Measurements from ENCODE around the gene CPSF2.

Gene CPSF2

DNA sequence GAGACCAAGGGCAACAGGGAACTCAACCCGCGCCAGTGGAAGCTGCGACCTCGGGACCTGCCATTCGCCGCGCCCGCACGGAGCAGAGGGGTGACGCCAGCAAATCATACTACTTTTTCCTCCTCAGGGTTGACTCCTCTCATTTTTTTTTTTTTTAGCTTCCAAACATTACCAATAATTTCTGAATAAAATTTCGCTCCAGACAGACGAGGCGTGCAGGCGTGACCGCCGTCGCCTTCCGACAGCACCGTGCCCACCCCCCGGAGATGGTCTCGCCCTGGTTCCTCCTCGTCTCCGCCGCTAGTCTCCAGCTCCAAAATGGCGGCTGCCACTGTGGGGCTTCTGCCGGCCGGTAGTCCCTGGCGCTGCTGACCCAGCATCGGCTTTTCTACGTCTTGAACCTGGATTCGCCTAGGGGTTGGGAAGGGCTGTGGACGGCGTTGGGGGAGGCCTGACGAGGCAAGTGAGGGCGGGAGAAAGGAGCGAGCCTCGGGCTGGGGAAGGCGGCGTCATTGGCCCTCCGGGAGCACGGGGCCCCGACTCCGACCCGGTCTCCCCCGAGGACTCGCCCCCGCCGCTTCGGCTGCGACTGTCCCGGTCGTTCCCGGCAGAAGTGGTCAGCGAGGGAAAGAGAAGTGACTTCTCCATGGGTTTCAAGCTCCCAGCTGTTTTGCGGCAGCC lies at the start of gene CPSF2, which contains the start of gene NDUFB1:
CPSF2 (plus strand) TSS at position 300 of the 681 bp plus-strand sequence. CDS start 9,016 bp downstream, outside the sequence.
NDUFB1 (minus strand) TSS at position 37 of the 681 bp plus-strand sequence. CDS start 4,069 bp downstream, outside the sequence.
- peak; percentile 83 for DNase-seq (ENCODE audit: low spot score)

DNA sequence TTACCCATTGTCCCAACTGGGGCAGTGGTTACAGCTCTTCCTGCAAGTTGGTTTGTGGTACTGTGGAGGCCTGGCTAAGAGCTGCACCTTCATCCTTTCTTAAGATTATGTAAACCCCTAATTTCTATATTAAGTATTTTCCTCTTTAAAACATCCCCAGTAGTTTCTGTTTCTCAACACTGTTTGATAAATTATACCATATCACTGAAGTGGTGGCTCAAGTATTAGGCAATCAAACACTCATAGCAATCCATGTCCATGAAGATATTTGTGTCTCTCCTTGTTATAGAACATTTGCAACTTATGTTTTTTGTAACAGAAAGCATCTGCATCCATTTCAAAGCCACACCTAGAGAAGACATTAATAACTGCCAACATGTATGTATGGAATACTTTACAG lies 47.2 kb upstream of the CPSF2 start:
- DNase-seq (ENCODE audit: low spot score), result no peak

- DNase-seq (ENCODE audit: low spot score), result no peak
These were observed 33.3 kb upstream of the CPSF2 start for GRCh38 chr14:92088494-92088893.

DNA sequence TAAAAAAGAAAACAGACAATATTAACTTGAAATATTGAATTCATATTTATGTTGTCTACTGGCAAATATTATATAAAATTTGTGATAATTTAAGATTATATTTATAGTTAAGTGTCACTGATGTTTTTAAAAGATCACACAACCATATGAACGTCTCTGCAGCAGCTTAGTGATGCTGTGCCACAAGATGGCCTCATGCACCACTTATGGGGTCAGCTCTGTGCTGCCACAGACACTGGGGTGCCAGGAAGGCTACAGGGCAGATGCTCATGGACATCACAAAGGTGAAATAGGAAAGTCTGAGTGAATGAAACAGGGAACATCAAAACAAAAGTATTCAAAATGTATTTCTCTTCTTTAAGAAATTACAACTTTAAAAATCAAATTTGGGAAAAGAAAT lies 28.4 kb upstream of the CPSF2 start:
- no peak for DNase-seq (ENCODE audit: low spot score)

GRCh38 chr14:92099802-92100201 lies 22.0 kb upstream of the CPSF2 start:
- no peak for DNase-seq (ENCODE audit: low spot score)

- DNase-seq (ENCODE audit: low spot score), result no peak
These were observed 18.3 kb upstream of the CPSF2 start for GRCh38 chr14:92103363-92103989.

GRCh38 chr14:92105073-92105892 lies 16.5 kb upstream of the CPSF2 start:
- DNase-seq (ENCODE audit: low spot score), result no peak

- DNase-seq (ENCODE audit: low spot score), result peak; percentile 22
These were observed 16.0 kb upstream of the CPSF2 start for GRCh38 chr14:92105893-92106142.

DNA sequence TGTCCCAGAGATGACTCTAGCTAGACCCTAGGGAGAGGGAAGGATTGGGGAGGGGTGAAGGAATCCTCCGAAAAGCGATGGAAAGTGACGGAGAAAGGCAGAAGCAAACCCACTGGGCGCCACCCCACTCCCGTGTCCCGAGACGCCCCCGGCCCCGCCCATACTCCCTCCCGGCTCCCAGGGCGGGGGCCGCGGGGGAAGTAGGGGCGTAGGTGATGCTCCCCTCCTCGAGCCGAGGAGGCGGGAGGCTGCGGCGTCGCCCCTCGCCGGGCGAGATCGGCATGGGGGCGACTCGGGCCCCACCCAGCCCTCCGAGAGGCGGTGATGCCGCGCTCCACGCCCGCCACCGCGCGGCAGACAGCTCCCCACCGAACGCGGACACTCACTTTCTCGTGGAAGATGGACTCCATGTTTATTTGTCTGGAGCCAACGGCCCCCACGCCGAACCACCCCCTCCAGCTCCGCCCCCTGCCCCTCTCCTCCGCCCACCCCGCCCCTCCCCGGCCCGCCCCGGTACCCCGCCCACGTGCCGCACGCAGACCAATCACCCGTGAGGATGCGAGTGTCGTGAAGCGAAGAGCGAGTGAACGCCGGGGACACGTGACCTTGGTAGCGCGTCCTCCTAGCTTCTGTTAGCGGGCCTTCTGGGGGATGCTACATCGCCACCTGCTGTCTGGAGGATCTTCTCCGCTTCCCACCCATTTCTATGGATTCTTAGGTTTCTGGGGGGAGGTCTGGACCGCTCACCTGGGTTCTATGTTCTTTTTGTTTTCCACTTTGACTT lies 15.4 kb upstream of the CPSF2 start, which contains the start of gene ATXN3:
ATXN3 (minus strand) TSS at position 440 of the 784 bp plus-strand sequence; CDS start at position 410, 30 bp downstream.
- peak; percentile 94 for DNase-seq (ENCODE audit: low spot score)

- DNase-seq (ENCODE audit: low spot score), result no peak
These were observed 13.2 kb upstream of the CPSF2 start for GRCh38 chr14:92108345-92109254.

GRCh38 chr14:92109490-92109889 lies 12.3 kb upstream of the CPSF2 start:
- no peak for DNase-seq (ENCODE audit: low spot score)

DNA sequence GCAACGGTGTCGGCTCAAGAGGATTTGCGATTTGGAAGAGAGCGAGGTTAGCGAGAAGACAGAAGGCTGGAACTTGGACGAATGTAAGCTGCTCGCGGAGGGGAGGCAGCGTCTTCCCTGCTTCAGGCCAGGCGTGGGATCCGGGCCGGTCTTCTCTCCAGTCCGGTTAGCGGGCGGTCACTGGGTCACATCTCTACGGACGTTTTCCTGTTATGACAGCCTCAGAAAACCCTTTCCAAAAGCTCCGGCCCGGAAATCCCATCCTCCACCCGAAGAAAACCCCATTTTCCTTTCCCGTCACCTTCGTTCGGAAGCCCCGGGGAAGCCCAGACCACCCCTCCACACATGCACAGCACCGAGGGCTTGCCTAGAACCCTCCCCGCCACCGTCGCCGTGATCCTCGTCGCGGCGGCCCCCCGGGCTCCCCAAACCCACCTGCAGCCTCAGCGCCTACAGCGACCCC lies 531 bp upstream of the CPSF2 start:
- peak; percentile 53 for DNase-seq (ENCODE audit: low spot score)

- DNase-seq (ENCODE audit: low spot score), result no peak
These were observed 545 bp downstream of the CPSF2 start for GRCh38 chr14:92122351-92122677.

- DNase-seq (ENCODE audit: low spot score), result no peak
These were observed 992 bp downstream of the CPSF2 start for GRCh38 chr14:92122761-92123160.

DNA sequence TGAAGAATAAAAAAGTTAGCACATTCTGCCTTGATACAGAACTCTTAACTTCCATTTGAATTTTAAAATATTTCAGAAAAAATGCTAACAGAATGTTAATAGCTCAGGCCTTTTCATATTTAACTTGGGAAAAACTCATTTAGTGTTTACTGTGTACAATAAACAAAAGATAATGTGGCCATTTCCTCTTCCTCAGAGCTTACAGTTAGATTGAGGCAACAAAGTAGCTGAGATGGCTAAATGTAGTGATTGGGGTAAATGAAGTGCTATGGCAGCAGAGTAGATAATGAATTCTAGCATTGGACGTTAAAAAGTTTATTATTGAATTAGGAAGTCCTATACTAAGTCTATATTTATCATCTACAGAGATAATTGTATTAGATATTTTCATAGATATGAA lies 12.7 kb downstream of the CPSF2 start:
- DNase-seq (ENCODE audit: low spot score), result no peak

- peak; percentile 31 for DNase-seq (ENCODE audit: low spot score)
These were observed 13.5 kb downstream of the CPSF2 start for GRCh38 chr14:92135269-92135668.

- DNase-seq (ENCODE audit: low spot score), result no peak
These were observed 21.5 kb downstream of the CPSF2 start for GRCh38 chr14:92143309-92143708.

DNA sequence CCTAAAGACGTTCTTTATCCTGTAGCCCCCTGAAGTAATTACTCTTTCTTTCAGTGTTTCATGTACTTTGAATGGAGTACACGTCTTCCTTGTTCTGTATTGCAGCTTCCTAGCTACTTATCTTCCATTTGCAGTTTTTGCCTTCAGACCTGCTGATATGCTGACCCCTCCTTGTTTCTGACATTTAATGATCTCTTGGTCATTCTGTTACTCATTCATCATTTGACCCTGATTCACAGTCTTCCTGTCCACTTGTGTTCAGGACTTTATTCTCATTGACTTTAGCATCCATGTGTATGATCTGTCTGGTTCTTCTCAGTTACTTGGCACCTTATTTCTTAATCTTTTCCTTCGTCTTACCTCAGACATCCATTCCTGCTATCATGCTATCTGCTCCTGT lies 22.2 kb downstream of the CPSF2 start:
- no peak for DNase-seq (ENCODE audit: low spot score)

GRCh38 chr14:92144708-92145107 lies 22.9 kb downstream of the CPSF2 start:
- DNase-seq (ENCODE audit: low spot score), result no peak

- DNase-seq (ENCODE audit: low spot score), result no peak
These were observed 31.8 kb downstream of the CPSF2 start for GRCh38 chr14:92153581-92153980.

DNA sequence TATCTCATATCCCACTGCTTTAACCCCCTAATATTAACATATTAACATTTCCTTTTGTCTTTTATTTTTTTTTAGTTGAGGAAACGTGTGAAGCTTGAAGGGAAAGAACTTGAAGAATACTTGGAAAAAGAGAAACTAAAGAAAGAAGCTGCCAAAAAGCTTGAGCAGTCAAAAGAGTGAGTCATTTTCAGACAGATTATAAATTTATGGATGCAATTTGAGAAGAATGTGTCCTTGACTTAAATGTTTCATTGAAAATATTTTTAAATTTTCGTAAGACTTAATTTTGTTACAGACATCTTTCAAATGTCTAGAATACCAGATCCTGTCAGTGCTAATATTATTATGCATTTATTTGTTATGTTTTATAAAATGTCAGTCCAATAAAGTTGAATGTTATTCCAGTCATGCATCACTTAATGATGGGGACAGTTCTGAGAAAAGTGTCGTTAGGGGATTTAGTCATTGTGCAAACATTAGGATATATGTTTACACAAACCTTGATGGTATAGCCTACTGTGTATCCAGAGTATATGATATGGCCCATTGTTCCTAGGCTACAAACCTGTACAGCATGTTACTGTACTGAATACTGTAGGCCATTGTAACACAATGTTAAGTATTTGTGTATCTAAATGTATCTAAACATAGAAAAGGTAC lies 32.6 kb downstream of the CPSF2 start:
- DNase-seq (ENCODE audit: low spot score), result no peak
